Panc1 (cell line): ENCODE measurements around the gene GTF2H4. TPM values are rescaled to one million over a fixed set of nuclear protein-coding genes. Genes with fewer than 3 reads are reported as not detected.

Experiments used
- ATAC-seq: fragments of 200-7000 bp; cut with Tn5 transposase; 2 replicates; pipeline ENCODE4 v1.9.1; 2020; ENCODE audit warnings: mild to moderate bottlenecking, moderate library complexity
- BruUV-seq: library from RNA; stranded (reverse); fragments of 400-500 nt; replicated peaks from 2 replicates; lab custom pipeline; 2021; lab: Mats Ljungman, UMichigan
- CTCF ChIA-PET: fragments of 300-600 bp; sonication (Branson Sonifier 250); formaldehyde crosslinking; loops from one replicate; lab custom pipeline; 2022; ENCODE audit warnings: antibody characterized with exemption; lab: Charles Lee
- POLR2A ChIA-PET: fragments of 300-600 bp; sonication (Branson Sonifier 250); formaldehyde crosslinking; loops from one replicate; lab custom pipeline; 2022; ENCODE audit warnings: antibody characterized with exemption; lab: Charles Lee
- DNase-seq: peaks from one replicate; pipeline ENCODE4 v3.0.0-alpha.2; 2010; ENCODE audit warnings: low read depth, low spot score
- H3K27ac ChIP-seq: 2 replicates; pipeline ENCODE4 v1.5.1; 2011; ENCODE audit warnings: mild to moderate bottlenecking, low read length, inconsistent platforms
- H3K27me3 ChIP-seq: fragments of 200-500 bp; sonication (Bioruptor generic); 2 replicates; pipeline ENCODE4 v1.6.0; 2014; ENCODE audit warnings: low read length, inconsistent platforms; ENCODE audit not compliant: control insufficient read depth, insufficient read depth
- H3K36me3 ChIP-seq: fragments of 200-500 bp; sonication (Bioruptor generic); 2 replicates; pipeline ENCODE4 v1.5.1; 2014; ENCODE audit warnings: inconsistent platforms, mild to moderate bottlenecking, low read length, moderate library complexity; ENCODE audit not compliant: control insufficient read depth, insufficient read depth
- H3K4me1 ChIP-seq: 2 replicates; pipeline ENCODE4 v1.5.1; 2011; ENCODE audit warnings: inconsistent platforms, mild to moderate bottlenecking, low read length, moderate library complexity; ENCODE audit not compliant: control insufficient read depth, insufficient read depth
- H3K4me3 ChIP-seq, 2 experiments: 2 replicates each; pipeline ENCODE4 v1.5.1; 2011 to 2012; ENCODE audit warnings: low read depth in 2 of 2, low read length in 2 of 2, mild to moderate bottlenecking in 2 of 2, inconsistent platforms in 1 of 2, moderate library complexity in 1 of 2
- H3K9me3 ChIP-seq: fragments of 200-500 bp; sonication (Bioruptor generic); 2 replicates; pipeline ENCODE4 v1.5.1; 2014; ENCODE audit warnings: low read depth, mild to moderate bottlenecking, inconsistent platforms, low read length, moderate library complexity; ENCODE audit not compliant: control insufficient read depth, insufficient read depth
- CTCF ChIP-seq: fragments of 450-650 bp; IDR thresholded peaks from 2 replicates; pipeline ENCODE4 v1.5.1; 2017; ENCODE audit warnings: mild to moderate bottlenecking
- POLR2AphosphoS5 ChIP-seq: IDR thresholded peaks from 2 replicates; pipeline ENCODE4 v1.6.1; 2012; ENCODE audit warnings: mild to moderate bottlenecking, low read depth, low read length, moderate library complexity
- REST ChIP-seq, 2 experiments: IDR thresholded peaks; 2 replicates each; pipeline ENCODE4 v1.6.1; 2011 to 2012; ENCODE audit warnings: low read depth in 2 of 2, control low read depth in 1 of 2, low read length in 1 of 2, mild to moderate bottlenecking in 1 of 2, moderate library complexity in 1 of 2; ENCODE audit not compliant: insufficient read depth in 1 of 2
- SIN3A ChIP-seq: IDR thresholded peaks from 2 replicates; pipeline ENCODE4 v1.6.1; 2012; ENCODE audit warnings: low read depth, mild to moderate bottlenecking, low read length, moderate library complexity, borderline replicate concordance; ENCODE audit not compliant: insufficient read depth
- TCF7L2 ChIP-seq: IDR thresholded peaks from 2 replicates; pipeline ENCODE4 v1.6.1; 2011; ENCODE audit warnings: mild to moderate bottlenecking, low read depth, low read length, inconsistent platforms
- in situ Hi-C: cut with HindIII; loops from 2 replicates; pipeline ENCODE4 v1.10.0; 2016; ENCODE audit warnings: low sequenced_read_pairs, low pct_unique_long_range_greater_than_20kb
- intact Hi-C: fragments of 100-400 bp; cut with micrococcal nuclease; formaldehyde crosslinking; loops from one replicate; pipeline ENCODE4 v1.10.0; 2022; ENCODE audit not compliant: unreplicated experiment
- total RNA-seq: library from RNA; stranded (reverse); gene quantifications from one replicate; pipeline ENCODE4 v1.2.1, GENCODE V29; 2021; ENCODE audit not compliant: unreplicated experiment

The GTF2H4 gene
- total RNA-seq, 1 experiment from 2014 or later = 27.5 TPM

GRCh38 chr6:30917487-30917886 is 9.5 kb downstream of the GTF2H4 start:
- DNase-seq (no peak), ATAC-seq (no peak)
- peaks cover 14% of the 10 kb centered on the region for H3K4me1 ChIP-seq
- TF ChIP-seq POLR2AphosphoS5 (no peak), REST (IDR thresholded peaks at IDR 0.05; ENCODE audit: insufficient read depth in 1 of 2, low read depth in 2 of 2, low read length in 1 of 2) (no peak), TCF7L2 (no peak), CTCF (no peak), SIN3A (no peak)
- H3K27ac ChIP-seq = no peak overlapping the region
- H3K36me3 ChIP-seq = no peaks in the 10 kb centered on the region; the same call in 1 of the 2 replicates
- CTCF ChIA-PET = no interaction called here
- no TSS peak for BruUV-seq
- no peaks in the 10 kb centered on the region for H3K9me3 ChIP-seq
- no peak overlapping the region for H3K4me3 ChIP-seq
- no peaks in the 10 kb centered on the region for H3K27me3 ChIP-seq
- POLR2A ChIA-PET = interaction anchor here (0.6 kb wide), 1 partner anchor 174 kb away, joined by 4 read pairs; no protein-coding TSS in a partner anchor
- in situ Hi-C loops = no loop called here
- intact Hi-C loops = no loop called here

GRCh38 chr6:30918670-30919069 is 10.7 kb downstream of the GTF2H4 start:
- TF ChIP-seq POLR2AphosphoS5 (no peak), SIN3A (no peak), CTCF (no peak), REST (IDR thresholded peaks at IDR 0.05; ENCODE audit: insufficient read depth in 1 of 2, low read depth in 2 of 2, low read length in 1 of 2) (no peak), TCF7L2 (no peak)
- intact Hi-C loops (no loop called here), in situ Hi-C loops (no loop called here)
- H3K4me1 ChIP-seq = peaks cover 10% of the 10 kb centered on the region
- ChIA-PET POLR2A (no interaction called here), CTCF (interaction anchor here (0.6 to 1.1 kb wide), 2 partner anchors 161 to 169 kb away, joined by 3 to 6 read pairs; no protein-coding TSS in a partner anchor)
- no peaks in the 10 kb centered on the region; the same call in 1 of the 2 replicates for H3K36me3 ChIP-seq
- no TSS peak for BruUV-seq
- no peak overlapping the region for H3K27ac ChIP-seq
- H3K4me3 ChIP-seq = no peak overlapping the region
- no peak for ATAC-seq
- no peaks in the 10 kb centered on the region for H3K27me3 ChIP-seq
- DNase-seq = no peak
- no peaks in the 10 kb centered on the region for H3K9me3 ChIP-seq
